Testis (tissue), 2 donors: ENCODE data around the gene GDPGP1.

Source experiments
- CTCF ChIP-seq, 3 experiments: fragments of 450-650 bp in 2 of 3; fragments of 200-600 bp in 1 of 3; sonication (generic) in 1 of 3; IDR thresholded peaks; one replicate each; pipeline ENCODE4 v1.5.1; 2016 to 2019; ENCODE audit warnings: antibody characterized with exemption in 3 of 3, mild to moderate bottlenecking in 2 of 3, moderate library complexity in 1 of 3
- POLR2A ChIP-seq: fragments of 450-650 bp; IDR thresholded peaks from one replicate; pipeline ENCODE4 v1.6.1; 2017; ENCODE audit warnings: antibody characterized with exemption, mild to moderate bottlenecking, moderate library complexity

GRCh38 chr15:90249203-90249863 is 15.3 kb downstream of the GDPGP1 start, which contains the start of gene TTLL13:
- TF ChIP-seq CTCF (IDR thresholded peaks at IDR 0.05) (no peak), POLR2A (no peak)
